ENCODE data around the gene GXYLT2.

Gene GXYLT2

DNA sequence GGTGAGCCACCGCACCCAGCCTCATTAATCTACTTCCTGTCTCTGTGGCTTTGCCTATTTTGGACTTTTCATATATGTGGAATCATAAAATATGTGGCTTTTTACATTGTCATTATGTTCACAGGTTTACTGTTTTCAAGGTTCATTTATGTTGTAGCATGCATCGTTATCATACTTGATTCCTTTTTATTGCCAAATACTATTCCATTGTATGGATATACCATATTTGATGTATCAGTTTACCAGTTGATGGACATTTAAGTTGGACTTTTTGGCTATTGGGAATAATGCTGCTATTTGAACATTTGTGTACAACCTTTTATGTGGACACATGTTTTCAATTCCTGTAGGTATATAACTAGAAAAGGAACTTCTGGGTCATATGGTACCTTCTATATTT is 14.0 kb downstream of the GXYLT2 start:
- TF ChIP-seq, protein P1, sequence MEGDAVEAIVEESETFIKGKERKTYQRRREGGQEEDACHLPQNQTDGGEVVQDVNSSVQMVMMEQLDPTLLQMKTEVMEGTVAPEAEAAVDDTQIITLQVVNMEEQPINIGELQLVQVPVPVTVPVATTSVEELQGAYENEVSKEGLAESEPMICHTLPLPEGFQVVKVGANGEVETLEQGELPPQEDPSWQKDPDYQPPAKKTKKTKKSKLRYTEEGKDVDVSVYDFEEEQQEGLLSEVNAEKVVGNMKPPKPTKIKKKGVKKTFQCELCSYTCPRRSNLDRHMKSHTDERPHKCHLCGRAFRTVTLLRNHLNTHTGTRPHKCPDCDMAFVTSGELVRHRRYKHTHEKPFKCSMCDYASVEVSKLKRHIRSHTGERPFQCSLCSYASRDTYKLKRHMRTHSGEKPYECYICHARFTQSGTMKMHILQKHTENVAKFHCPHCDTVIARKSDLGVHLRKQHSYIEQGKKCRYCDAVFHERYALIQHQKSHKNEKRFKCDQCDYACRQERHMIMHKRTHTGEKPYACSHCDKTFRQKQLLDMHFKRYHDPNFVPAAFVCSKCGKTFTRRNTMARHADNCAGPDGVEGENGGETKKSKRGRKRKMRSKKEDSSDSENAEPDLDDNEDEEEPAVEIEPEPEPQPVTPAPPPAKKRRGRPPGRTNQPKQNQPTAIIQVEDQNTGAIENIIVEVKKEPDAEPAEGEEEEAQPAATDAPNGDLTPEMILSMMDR (IDR thresholded peaks at IDR 0.05; ENCODE audit: low read length, missing control alignments): no peak
- DNase-seq (ENCODE audit: low read depth): no peak
- no peak overlapping the region for H3K4me3 ChIP-seq (replicated peaks; ENCODE audit: low read depth, low read length)

GRCh38 chr3:72903004-72903403 is 15.2 kb downstream of the GXYLT2 start:
- DNase-seq (ENCODE audit: low read depth): peak; percentile 74
- H3K4me3 ChIP-seq (replicated peaks; ENCODE audit: low read depth, low read length): no peak overlapping the region
- TF ChIP-seq, protein P1 (IDR thresholded peaks at IDR 0.05; ENCODE audit: low read length, missing control alignments): no peak

GRCh38 chr3:72904163-72904562 is 16.3 kb downstream of the GXYLT2 start:
- no peak overlapping the region for H3K4me3 ChIP-seq (replicated peaks; ENCODE audit: low read depth, low read length)
- TF ChIP-seq, protein P1 (IDR thresholded peaks at IDR 0.05; ENCODE audit: low read length, missing control alignments): no peak
- no peak for DNase-seq (ENCODE audit: low read depth)

GRCh38 chr3:72906154-72906553 is 18.3 kb downstream of the GXYLT2 start:
- no peak for DNase-seq (ENCODE audit: low read depth)
- H3K4me3 ChIP-seq (replicated peaks; ENCODE audit: low read depth, low read length): no peak overlapping the region
- TF ChIP-seq, protein P1 (IDR thresholded peaks at IDR 0.05; ENCODE audit: low read length, missing control alignments): no peak

- DNase-seq (ENCODE audit: low read depth): peak; percentile 81
- TF ChIP-seq, protein P1 (IDR thresholded peaks at IDR 0.05; ENCODE audit: low read length, missing control alignments): no peak
- H3K4me3 ChIP-seq (replicated peaks; ENCODE audit: low read depth, low read length): no peak overlapping the region
These were observed 19.4 kb downstream of the GXYLT2 start for GRCh38 chr3:72907131-72907711.

DNA sequence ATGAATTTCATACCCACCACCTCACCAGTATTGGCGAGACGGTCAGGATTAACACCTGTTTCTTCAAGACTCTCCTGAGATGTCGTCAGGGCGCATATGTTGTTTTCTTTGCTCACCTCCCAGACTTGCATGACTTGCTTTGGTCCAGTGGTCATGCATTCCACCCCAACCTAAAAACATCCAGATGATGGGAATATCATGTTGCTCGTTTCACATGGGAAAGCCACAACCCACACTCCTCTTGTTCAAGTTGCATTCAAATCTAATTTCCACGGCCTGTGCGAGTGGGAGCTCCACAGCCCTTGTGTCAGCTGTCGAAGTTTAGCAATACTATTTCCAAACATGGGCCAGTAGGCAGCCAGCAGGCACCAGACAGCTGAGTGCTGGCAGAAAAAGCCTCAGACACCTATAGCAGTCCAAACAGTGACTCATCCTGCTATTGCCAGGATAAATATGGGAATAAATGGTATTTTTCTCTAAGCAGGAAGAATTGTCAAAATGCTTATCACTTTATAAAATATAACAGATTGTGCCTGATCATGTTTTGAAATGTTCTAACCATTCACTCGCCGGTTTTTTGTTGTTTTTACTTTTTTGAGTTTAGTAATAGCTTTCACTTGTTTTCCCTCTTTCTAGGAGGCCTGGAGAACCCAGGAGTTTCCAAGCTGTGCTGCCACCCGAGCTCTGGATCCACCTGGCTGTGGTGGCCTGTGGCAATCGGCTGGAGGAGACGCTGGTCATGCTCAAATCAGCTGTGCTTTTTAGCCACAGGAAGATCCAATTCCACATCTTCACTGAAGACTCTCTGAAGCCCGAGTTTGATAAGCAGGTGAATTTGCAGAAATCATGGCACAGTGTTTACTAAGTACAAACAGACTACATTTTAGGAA is 20.1 kb downstream of the GXYLT2 start:
- TF ChIP-seq, protein P1 (IDR thresholded peaks at IDR 0.05; ENCODE audit: low read length, missing control alignments): no peak
- peak; percentile 95 for DNase-seq (ENCODE audit: low read depth)
- H3K4me3 ChIP-seq (replicated peaks; ENCODE audit: low read depth, low read length): no peak overlapping the region

All from fibroblast of pulmonary artery (primary cell).